Stomach smooth muscle (tissue), 2 donors: ENCODE measurements around the gene ANO7.

Experiments used
- H3K27ac ChIP-seq: one replicate; pipeline ENCODE4 v1.7.0; 2013; ENCODE audit warnings: mild to moderate bottlenecking, low read length, inconsistent platforms
- H3K27me3 ChIP-seq, 2 donors: one replicate each; pipeline ENCODE4 v1.7.0; 2013; ENCODE audit warnings: low read length in 2 of 2; ENCODE audit not compliant: insufficient read depth in 2 of 2, control insufficient read depth in 1 of 2
- H3K36me3 ChIP-seq, 2 donors: one replicate each; pipeline ENCODE4 v1.7.0; 2013; ENCODE audit warnings: low read length in 2 of 2; ENCODE audit not compliant: control insufficient read depth in 2 of 2, insufficient read depth in 2 of 2
- H3K4me1 ChIP-seq: one replicate; pipeline ENCODE4 v1.7.0; 2013; ENCODE audit warnings: low read length; ENCODE audit not compliant: control insufficient read depth, insufficient read depth
- H3K4me3 ChIP-seq, 2 donors: one replicate each; pipeline ENCODE4 v1.7.0; 2013; ENCODE audit warnings: low read length in 2 of 2
- H3K9ac ChIP-seq, 2 donors: one replicate each; pipeline ENCODE4 v1.7.0; 2013; ENCODE audit warnings: low read length in 2 of 2, mild to moderate bottlenecking in 1 of 2
- H3K9me3 ChIP-seq, 2 donors: one replicate each; pipeline ENCODE4 v1.7.0; 2013; ENCODE audit warnings: low read length in 2 of 2; ENCODE audit not compliant: control insufficient read depth in 2 of 2
- donor health status: healthy.
- donor health status: Pancreatic carcinoma.

The ANO7 gene

DNA sequence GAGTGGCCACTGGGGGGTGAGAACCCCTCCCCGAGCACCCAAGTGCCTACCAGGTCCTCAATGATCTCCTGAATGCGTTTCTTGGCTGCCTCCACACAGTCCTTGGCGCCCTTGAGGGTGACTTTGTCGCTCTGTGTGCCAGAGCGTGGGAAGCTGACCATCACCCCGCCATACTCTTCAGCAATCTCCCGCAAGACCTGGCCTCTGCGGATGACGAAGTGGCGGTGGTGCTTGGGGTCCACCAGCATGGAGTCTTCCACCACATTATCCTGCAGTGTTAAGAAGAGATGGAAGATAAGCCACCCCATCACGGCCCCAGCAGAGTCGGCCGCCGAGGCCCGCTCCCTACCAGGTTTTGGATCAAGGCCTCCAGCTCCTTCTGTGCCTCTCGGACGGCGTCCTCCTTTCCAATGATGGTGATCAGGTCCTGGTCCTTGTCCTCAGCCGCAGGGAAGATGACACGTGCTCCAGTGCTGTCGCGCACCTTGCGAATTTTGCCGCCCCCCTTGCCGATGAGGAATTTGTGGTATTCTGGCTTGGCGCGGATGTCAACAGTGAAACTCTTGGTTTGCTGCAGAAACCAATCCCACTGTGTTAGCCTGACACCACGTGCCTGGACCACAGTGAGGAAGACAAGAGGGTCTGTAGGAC lies 51.2 kb downstream of the ANO7 start:
- Histone ChIP-seq H3K9me3 (no peaks in the 10 kb centered on the region), H3K27me3 (no peaks in the 10 kb centered on the region), H3K4me1 (no peaks in the 10 kb centered on the region), H3K4me3 (no peak overlapping the region), H3K36me3 (peaks cover 89 to 90% of the 10 kb centered on the region in 2 donors), H3K9ac (no peak overlapping the region), H3K27ac (no peak overlapping the region)

DNA sequence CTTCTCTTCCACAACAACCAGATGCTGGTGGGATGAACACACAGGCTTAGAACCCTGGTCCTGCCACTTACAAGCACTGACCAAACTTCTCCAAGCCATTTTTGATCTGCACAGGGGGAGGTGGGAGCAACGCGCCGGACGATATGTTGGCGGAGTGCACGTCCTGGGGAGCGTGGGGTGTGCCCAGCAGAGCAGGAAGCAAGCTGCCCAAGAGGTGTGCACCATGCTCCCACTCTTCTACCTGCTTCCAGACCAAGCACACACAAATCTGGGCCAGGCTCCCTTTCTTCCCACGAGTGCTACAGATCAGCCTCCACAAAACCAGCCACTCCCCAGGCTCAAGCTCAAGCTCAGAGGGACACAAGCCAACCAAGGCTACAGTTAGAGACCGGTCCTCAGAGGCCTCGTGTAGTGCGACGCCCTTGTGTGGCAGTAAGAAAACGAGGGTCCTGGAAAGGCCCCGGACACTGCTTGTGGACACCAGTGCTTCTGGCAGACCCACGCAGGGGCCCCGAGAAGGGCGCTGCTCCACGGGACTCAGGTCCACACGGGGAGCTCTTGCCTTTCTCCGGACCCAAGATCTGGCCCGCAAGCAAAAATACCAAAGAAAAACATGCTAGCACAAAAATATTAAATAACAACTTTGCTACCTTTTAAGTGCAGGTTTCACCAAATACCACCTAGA lies 52.0 kb downstream of the ANO7 start:
- Histone ChIP-seq H3K4me3 (no peak overlapping the region), H3K4me1 (no peaks in the 10 kb centered on the region), H3K9ac (no peak overlapping the region), H3K36me3 (peaks cover 81 to 85% of the 10 kb centered on the region in 2 donors), H3K27ac (no peak overlapping the region), H3K9me3 (no peaks in the 10 kb centered on the region), H3K27me3 (no peaks in the 10 kb centered on the region)

DNA sequence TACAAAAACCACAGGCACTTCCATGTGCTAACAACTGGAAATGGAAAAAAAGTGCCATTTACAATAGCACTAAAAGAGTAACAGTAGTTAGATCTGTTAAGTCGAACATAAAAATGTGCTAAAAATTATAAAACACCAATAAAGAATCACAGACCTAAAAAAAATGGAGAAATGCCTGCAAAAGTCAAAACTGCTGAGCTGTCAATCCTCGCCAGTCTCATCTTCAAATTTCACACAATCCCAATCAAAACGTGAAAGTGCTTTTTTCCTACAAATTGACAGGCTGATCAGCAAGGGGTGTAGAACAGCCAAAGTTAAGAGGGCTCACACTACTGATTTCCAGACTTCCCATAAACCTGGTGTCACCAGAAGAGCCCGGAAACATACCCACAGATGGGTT lies 53.2 kb downstream of the ANO7 start:
- H3K27me3 ChIP-seq, result no peaks in the 10 kb centered on the region
- no peak overlapping the region for H3K4me3 ChIP-seq
- H3K36me3 ChIP-seq, result peaks cover 77 to 83% of the 10 kb centered on the region in 2 donors
- no peak overlapping the region for H3K9ac ChIP-seq
- no peak overlapping the region for H3K27ac ChIP-seq
- no peaks in the 10 kb centered on the region for H3K4me1 ChIP-seq
- H3K9me3 ChIP-seq, result no peaks in the 10 kb centered on the region

DNA sequence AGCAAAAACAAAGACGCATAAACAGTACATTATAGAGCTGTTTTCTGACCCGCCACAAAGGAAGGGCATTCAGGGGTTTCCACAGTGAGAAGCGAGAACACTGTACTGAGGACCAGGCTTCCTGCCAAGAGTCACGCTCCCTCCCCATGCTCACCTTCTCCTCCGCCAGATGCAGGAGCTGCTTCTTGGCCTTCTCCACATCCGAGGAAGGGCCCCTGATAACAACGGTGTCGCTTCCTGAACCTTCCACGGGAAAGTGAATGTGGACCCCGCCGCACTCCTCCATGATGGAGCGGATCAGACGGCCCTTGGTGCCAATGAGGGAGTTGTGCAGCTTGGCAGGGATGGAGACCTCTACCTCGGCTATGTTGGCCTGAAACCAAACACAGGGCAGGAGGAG lies 53.8 kb downstream of the ANO7 start:
- H3K36me3 ChIP-seq, result peaks cover 79 to 83% of the 10 kb centered on the region in 2 donors
- H3K27me3 ChIP-seq, result no peaks in the 10 kb centered on the region
- no peaks in the 10 kb centered on the region for H3K9me3 ChIP-seq
- H3K4me3 ChIP-seq, result no peak overlapping the region
- no peak overlapping the region for H3K9ac ChIP-seq
- H3K27ac ChIP-seq, result no peak overlapping the region
- no peaks in the 10 kb centered on the region for H3K4me1 ChIP-seq

DNA sequence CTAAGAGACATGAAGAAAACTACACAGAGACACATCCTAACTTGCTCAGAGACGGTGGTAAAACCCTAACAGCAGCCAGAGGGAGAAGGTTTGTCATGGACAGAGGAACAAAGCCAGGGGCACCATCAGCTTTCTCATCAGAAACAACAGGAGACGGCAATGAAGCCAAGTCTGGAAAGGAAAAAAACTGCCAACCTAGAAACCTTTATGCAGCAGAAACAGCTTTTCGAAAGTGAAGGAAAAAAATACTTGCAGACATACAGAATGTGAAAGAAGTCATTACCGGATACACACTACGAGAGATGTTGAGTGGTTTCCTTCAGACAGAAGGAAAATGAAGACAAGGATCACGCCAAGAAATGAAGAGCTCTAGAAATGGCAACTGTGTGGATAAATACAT lies 55.9 kb downstream of the ANO7 start:
- no peak overlapping the region for H3K9ac ChIP-seq
- H3K4me1 ChIP-seq, result no peaks in the 10 kb centered on the region
- H3K4me3 ChIP-seq, result no peak overlapping the region
- H3K27me3 ChIP-seq, result no peaks in the 10 kb centered on the region
- no peak overlapping the region for H3K27ac ChIP-seq
- peaks cover 79 to 83% of the 10 kb centered on the region in 2 donors for H3K36me3 ChIP-seq
- H3K9me3 ChIP-seq, result no peaks in the 10 kb centered on the region

DNA sequence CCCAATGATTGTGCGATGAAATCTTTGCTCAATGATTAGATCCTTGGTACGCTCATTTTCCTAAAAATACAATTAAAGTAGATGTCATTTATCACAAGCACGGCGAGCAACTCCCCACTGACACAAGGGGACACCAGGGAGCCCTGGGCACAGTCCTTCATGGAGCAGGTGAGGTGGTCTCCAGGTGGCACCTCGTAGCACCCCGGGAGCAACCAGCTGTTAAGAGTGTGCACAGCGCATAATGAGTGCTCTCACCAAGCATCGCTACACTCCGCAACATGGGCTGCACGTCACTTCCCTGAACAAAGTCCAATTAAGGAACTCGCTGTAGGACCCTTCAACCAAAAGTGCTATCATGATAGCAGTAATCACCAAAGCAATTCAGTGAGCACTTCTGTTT lies 59.8 kb downstream of the ANO7 start:
- H3K36me3 ChIP-seq, result peaks cover 79 to 82% of the 10 kb centered on the region in 2 donors
- no peaks in the 10 kb centered on the region for H3K27me3 ChIP-seq
- H3K9ac ChIP-seq, result no peak overlapping the region
- no peak overlapping the region for H3K27ac ChIP-seq
- H3K4me3 ChIP-seq, result no peak overlapping the region
- H3K9me3 ChIP-seq, result no peaks in the 10 kb centered on the region
- no peaks in the 10 kb centered on the region for H3K4me1 ChIP-seq

DNA sequence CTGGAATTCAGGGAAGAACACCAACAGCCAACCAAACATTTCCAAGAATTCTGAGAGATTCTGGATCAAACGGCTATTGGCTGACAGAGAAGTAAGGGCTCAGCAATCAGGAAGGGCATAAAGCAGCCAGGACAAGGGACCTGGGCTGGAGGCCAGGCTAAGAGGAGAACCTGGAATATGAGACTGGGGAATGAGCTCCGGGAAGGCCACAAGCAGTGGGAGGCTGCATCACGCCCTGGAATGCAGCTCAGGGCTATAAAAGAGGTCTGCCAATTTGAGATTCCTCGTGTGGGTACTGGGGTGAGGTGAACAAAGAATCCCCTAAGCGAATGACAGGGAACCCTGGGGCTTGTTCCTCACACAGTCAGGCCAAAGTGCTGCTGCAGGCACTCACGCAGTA lies 60.4 kb downstream of the ANO7 start:
- H3K9me3 ChIP-seq, result no peaks in the 10 kb centered on the region
- H3K4me1 ChIP-seq, result no peaks in the 10 kb centered on the region
- H3K27me3 ChIP-seq, result no peaks in the 10 kb centered on the region
- H3K27ac ChIP-seq, result no peak overlapping the region
- H3K4me3 ChIP-seq, result no peak overlapping the region
- H3K36me3 ChIP-seq, result peaks cover 79 to 82% of the 10 kb centered on the region in 2 donors
- no peak overlapping the region for H3K9ac ChIP-seq

DNA sequence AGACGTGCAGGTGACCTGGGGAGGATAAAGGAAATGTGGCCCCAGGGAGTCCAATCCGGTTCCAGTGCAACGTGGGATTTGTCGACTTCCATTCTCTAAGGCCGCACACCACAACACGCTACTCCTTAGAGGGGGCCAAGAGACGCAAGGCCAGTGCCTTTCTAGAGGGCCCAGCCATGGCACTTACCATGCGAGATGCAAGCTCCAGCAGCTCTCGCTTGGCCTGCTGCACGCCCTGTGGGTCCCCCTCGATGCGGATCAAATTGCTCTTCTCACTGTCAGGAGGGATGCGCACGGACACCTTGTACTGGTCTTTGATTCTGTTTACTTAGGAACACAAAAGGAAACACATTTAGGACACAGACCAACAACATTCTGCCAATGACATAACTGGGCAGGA lies 61.2 kb downstream of the ANO7 start:
- H3K4me3 ChIP-seq, result no peak overlapping the region
- peaks cover 75 to 79% of the 10 kb centered on the region in 2 donors for H3K36me3 ChIP-seq
- H3K27me3 ChIP-seq, result no peaks in the 10 kb centered on the region
- no peak overlapping the region for H3K9ac ChIP-seq
- no peaks in the 10 kb centered on the region for H3K9me3 ChIP-seq
- no peaks in the 10 kb centered on the region for H3K4me1 ChIP-seq
- H3K27ac ChIP-seq, result no peak overlapping the region

DNA sequence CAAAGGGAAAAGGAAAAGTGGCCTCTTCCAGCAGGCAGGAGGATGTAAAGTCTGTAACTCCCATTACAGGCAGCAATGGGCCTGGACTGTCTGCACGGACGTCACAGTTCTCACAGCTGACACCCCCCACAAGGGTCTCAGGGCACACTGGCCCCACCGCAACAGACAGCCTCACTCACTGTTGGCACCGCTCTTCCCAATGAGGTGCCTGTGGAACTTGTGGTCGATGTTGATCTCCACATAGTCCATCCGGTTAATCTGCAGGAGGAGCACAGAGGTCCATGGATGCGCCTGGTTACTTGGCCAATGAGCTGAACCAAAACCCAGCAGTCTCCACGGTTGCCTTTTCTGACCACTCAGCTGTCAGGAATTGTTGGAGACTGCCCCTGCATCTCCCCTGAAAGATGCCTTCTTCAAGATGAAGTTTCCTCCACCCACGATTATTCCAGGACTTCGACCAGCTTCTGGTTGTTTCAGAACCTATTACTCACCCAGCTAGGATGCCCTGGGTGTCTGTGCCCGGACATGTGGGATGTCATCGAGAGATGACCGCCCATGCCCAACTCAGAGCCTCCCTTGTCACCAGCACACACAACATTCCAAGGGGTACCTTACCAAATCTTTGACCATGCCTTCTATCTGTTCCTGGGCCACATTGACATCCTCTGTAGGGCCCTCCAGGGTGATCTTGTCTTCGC lies 64.5 kb downstream of the ANO7 start:
- H3K36me3 ChIP-seq, result peaks cover 77 to 83% of the 10 kb centered on the region in 2 donors
- no peak overlapping the region for H3K4me3 ChIP-seq
- no peak overlapping the region for H3K27ac ChIP-seq
- no peak overlapping the region for H3K9ac ChIP-seq
- H3K27me3 ChIP-seq, result no peaks in the 10 kb centered on the region
- no peaks in the 10 kb centered on the region for H3K9me3 ChIP-seq
- H3K4me1 ChIP-seq, result no peaks in the 10 kb centered on the region

DNA sequence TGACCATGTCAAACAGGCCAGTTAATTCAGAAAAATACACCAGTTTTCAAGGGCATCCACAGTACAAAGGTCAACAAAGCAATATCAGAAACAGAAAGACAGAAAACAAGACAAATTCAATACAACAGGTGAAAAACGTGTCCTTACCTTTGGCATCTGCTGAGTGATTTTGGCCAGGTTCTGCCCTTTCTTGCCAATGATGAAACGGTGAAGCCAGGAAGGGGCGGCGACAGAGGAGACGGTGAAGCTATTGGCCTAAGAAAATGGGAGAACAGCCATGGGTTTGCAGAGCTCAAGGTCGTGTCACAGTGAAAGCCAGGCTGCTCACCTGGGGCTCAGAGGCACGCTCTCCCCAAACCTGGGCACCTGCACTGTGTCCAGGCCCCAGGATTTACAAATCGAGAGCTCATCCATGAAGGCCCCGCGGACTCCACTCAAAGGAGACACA lies 66.5 kb downstream of the ANO7 start:
- H3K36me3 ChIP-seq, result peaks cover 57 to 69% of the 10 kb centered on the region in 2 donors

More for the DNA sequence above, 66.5 kb downstream of the ANO7 start:
- Histone ChIP-seq H3K9ac (no peak overlapping the region), H3K9me3 (no peaks in the 10 kb centered on the region), H3K4me3 (no peak overlapping the region), H3K27me3 (no peaks in the 10 kb centered on the region), H3K4me1 (no peaks in the 10 kb centered on the region), H3K27ac (no peak overlapping the region)
